Measurements from ENCODE around the gene SLC44A5.

- TF ChIP-seq EZH2 (IDR thresholded peaks at IDR 0.05; ENCODE audit: borderline replicate concordance, low read length): no peak
- no peak for TF ChIP-seq CTCF (conservative IDR thresholded peaks at IDR 0.05 in 1 of 2, IDR thresholded peaks at IDR 0.05 in 1 of 2; ENCODE audit: extremely low read depth in 1 of 2, insufficient read depth in 1 of 2, low read depth in 1 of 2, low read length in 2 of 2)
Observed at GRCh38 chr1:75583282-75583681, 27.6 kb downstream of the SLC44A5 start.

Measured in mammary epithelial cell (primary cell).